ENCODE results near the gene GCDH. TPM values are rescaled to one million over a fixed set of nuclear protein-coding genes. Genes with fewer than 3 reads are reported as not detected.
A peak's percentile ranks its signal among the peaks of the same experiment; 100 is the strongest.
"Not testable (repeated sequence)": the region's sequence is repeated elsewhere in the genome, so short reads cannot be mapped to it uniquely, and the experiment has no call there.

The GCDH gene
- total RNA-seq, 2 experiments from 2014 or later, result 35.4 to 41.7 TPM

DNA sequence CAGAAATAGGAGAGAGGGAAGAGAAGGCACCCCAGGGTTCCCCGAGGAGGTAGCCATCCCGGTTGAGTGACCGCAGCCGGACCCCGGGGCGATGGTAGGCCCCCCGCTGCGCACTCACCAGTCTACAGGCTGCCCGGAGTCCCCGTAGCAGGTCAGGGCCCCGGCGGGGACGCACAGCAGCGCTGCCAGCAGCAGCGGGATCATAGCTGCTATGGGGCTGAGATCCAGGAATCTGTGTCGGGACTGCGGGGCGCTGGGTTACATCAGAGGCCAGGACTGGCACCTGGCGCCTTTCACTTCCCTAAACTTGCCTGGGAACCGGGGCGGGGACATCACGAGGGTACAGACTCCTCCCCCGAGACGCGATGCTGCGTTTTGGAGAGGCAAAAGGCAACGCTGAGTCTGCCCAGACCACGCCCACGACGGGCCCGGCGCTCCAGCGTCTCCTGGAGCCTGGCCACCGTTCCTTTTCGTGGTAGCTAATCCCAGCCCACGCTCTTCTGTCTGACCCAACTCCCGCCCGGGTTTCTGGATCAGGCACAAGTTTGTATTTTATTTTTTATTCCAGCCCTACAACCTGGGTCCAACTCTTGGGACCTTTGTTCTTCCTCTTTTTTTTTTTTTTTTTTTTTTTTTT lies 9.7 kb upstream of the GCDH start, which contains the start of gene DNASE2:
DNASE2 (minus strand) TSS at position 278 of the 637 bp plus-strand sequence; CDS start at position 204, 74 bp downstream.
- H3K36me3 Mint-ChIP-seq (ENCODE audit: low read depth), result peaks cover 22% of the 10 kb centered on the region
- peaks cover 9% of the 10 kb centered on the region for H3K9me3 Mint-ChIP-seq
- CTCF ChIA-PET, result interaction anchor here (0.6 to 1.9 kb wide), 12 partner anchors 9 to 392 kb away, joined by 3 to 8 read pairs (median 4); partner anchors contain the start of gene GCDH
- peak within 1 kb of the TSS; percentile 90 for H3K27ac Mint-ChIP-seq
- peaks cover 1% of the 10 kb centered on the region for H3K27me3 Mint-ChIP-seq
- peak; percentile 95 for DNase-seq
- POLR2A ChIA-PET, result interaction anchor here (0.5 kb wide), 1 partner anchor 9 kb away, joined by 3 read pairs; no protein-coding TSS in a partner anchor
- peaks cover 33% of the 10 kb centered on the region for H3K4me1 Mint-ChIP-seq
- H3K4me3 Mint-ChIP-seq, result peak within 1 kb of the TSS; percentile 79

GRCh38 chr19:12882589-12882988 lies 8.4 kb upstream of the GCDH start:
- POLR2A ChIA-PET, result interaction anchor here (0.6 kb wide), 1 partner anchor 91 kb away, joined by 3 read pairs; the partner anchor contains the start of gene JUNB
- CTCF ChIA-PET, result interaction anchor here (0.7 to 2.5 kb wide), 9 partner anchors 10 to 228 kb away, joined by 3 to 14 read pairs (median 4); no protein-coding TSS in a partner anchor
- no peak for DNase-seq
- peak overlapping the region; percentile 90 for H3K27ac Mint-ChIP-seq
- peaks cover 6% of the 10 kb centered on the region for H3K27me3 Mint-ChIP-seq
- H3K4me1 Mint-ChIP-seq, result peaks cover 37% of the 10 kb centered on the region
- H3K36me3 Mint-ChIP-seq (ENCODE audit: low read depth), result peaks cover 20% of the 10 kb centered on the region
- H3K4me3 Mint-ChIP-seq, result peak overlapping the region; percentile 79
- H3K9me3 Mint-ChIP-seq, result peaks cover 9% of the 10 kb centered on the region

DNA sequence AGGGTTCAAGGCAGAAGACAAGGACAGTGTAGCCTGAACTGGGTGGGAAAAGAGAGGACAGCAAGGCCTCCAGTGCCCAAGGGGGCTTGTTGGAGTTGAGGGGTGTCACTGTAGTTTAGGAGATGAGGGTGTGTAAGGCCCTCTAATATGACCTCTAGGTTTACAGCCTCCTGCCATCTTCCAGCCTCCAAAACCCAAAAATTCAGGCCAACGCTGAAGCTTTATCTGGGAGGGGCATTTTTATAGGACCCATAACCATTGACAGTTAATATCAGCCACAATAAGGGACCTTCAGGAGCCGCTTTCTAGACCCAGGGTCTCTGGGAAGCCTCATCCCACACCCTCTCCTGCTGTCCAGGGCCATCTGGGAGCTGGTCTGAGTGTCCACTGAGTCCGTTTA lies 6.8 kb upstream of the GCDH start:
- DNase-seq, result no peak
- POLR2A ChIA-PET, result no interaction called here
- H3K4me1 Mint-ChIP-seq, result peaks cover 39% of the 10 kb centered on the region
- no peak overlapping the region for H3K27ac Mint-ChIP-seq
- H3K27me3 Mint-ChIP-seq, result peaks cover 6% of the 10 kb centered on the region
- CTCF ChIA-PET, result interaction anchor here (1.2 to 2.5 kb wide), 11 partner anchors 8 to 166 kb away, joined by 3 to 16 read pairs (median 6); partner anchors contain the start of gene FARSA
- H3K36me3 Mint-ChIP-seq (ENCODE audit: low read depth), result peaks cover 10% of the 10 kb centered on the region
- H3K4me3 Mint-ChIP-seq, result no peak overlapping the region
- peaks cover 9% of the 10 kb centered on the region for H3K9me3 Mint-ChIP-seq

- H3K9me3 Mint-ChIP-seq, result peaks cover 9% of the 10 kb centered on the region
- H3K36me3 Mint-ChIP-seq (ENCODE audit: low read depth), result peaks cover 10% of the 10 kb centered on the region
- peak overlapping the region; percentile 84 for H3K4me3 Mint-ChIP-seq
- H3K4me1 Mint-ChIP-seq, result peaks cover 38% of the 10 kb centered on the region
- H3K27ac Mint-ChIP-seq, result peak overlapping the region; percentile 87
- peaks cover 6% of the 10 kb centered on the region for H3K27me3 Mint-ChIP-seq
- DNase-seq, result no peak
- ChIA-PET CTCF (interaction anchor here (1.0 to 2.4 kb wide), 15 partner anchors 8 to 167 kb away, joined by 3 to 18 read pairs (median 5); partner anchors contain the start of gene FARSA), POLR2A (interaction anchor here (0.9 to 1.2 kb wide), 3 partner anchors 30 to 81 kb away, joined by 3 to 6 read pairs (median 5); partner anchors contain the start of gene CALR)
These were observed 6.4 kb upstream of the GCDH start for GRCh38 chr19:12884627-12884925.

- CTCF ChIA-PET, result interaction anchor here (0.5 to 2.4 kb wide), 20 partner anchors 8 to 215 kb away, joined by 3 to 18 read pairs (median 4); partner anchors contain the start of genes FARSA and SYCE2
- peaks cover 6% of the 10 kb centered on the region for H3K27me3 Mint-ChIP-seq
- POLR2A ChIA-PET, result interaction anchor here (0.9 to 1.2 kb wide), 3 partner anchors 29 to 80 kb away, joined by 3 to 6 read pairs (median 5); partner anchors contain the start of gene CALR
These were observed 5.8 kb upstream of the GCDH start for GRCh38 chr19:12884926-12885748.

GRCh38 chr19:12885749-12886650 lies 5.0 kb upstream of the GCDH start:
- ChIA-PET POLR2A (interaction anchor here (0.9 to 1.2 kb wide), 3 partner anchors 28 to 79 kb away, joined by 3 to 6 read pairs (median 5); partner anchors contain the start of gene CALR), CTCF (interaction anchor here (0.6 to 2.4 kb wide), 18 partner anchors 8 to 1434 kb away, joined by 3 to 18 read pairs (median 4); partner anchors contain the start of genes FARSA and SYCE2)
- H3K27ac Mint-ChIP-seq, result no peak overlapping the region
- H3K9me3 Mint-ChIP-seq, result peaks cover 9% of the 10 kb centered on the region
- DNase-seq, result no peak
- peaks cover 11% of the 10 kb centered on the region for H3K36me3 Mint-ChIP-seq (ENCODE audit: low read depth)
- peaks cover 6% of the 10 kb centered on the region for H3K27me3 Mint-ChIP-seq
- peak overlapping the region; percentile 49 for H3K4me3 Mint-ChIP-seq
- peaks cover 39% of the 10 kb centered on the region for H3K4me1 Mint-ChIP-seq

More at GRCh38 chr19:12884926-12885748, 5.8 kb upstream of the GCDH start:
- Mint-ChIP-seq H3K4me1 (peaks cover 37% of the 10 kb centered on the region), H3K36me3 (ENCODE audit: low read depth) (peaks cover 10% of the 10 kb centered on the region), H3K27ac (peak overlapping the region; percentile 87), H3K4me3 (peak overlapping the region; percentile 84), H3K9me3 (peaks cover 9% of the 10 kb centered on the region)
- peak; percentile 92 for DNase-seq

- POLR2A ChIA-PET, result no interaction called here
- CTCF ChIA-PET, result interaction anchor here (0.6 to 2.4 kb wide), 5 partner anchors 12 to 1435 kb away, joined by 3 to 18 read pairs (median 10); no protein-coding TSS in a partner anchor
- no peak for DNase-seq
- peaks cover 12% of the 10 kb centered on the region for H3K36me3 Mint-ChIP-seq (ENCODE audit: low read depth)
- H3K27ac Mint-ChIP-seq, result no peak overlapping the region
- peak overlapping the region; percentile 49 for H3K4me3 Mint-ChIP-seq
- peaks cover 6% of the 10 kb centered on the region for H3K27me3 Mint-ChIP-seq
- peaks cover 9% of the 10 kb centered on the region for H3K9me3 Mint-ChIP-seq
- peaks cover 39% of the 10 kb centered on the region for H3K4me1 Mint-ChIP-seq
These were observed 4.3 kb upstream of the GCDH start for GRCh38 chr19:12886651-12886968.

DNA sequence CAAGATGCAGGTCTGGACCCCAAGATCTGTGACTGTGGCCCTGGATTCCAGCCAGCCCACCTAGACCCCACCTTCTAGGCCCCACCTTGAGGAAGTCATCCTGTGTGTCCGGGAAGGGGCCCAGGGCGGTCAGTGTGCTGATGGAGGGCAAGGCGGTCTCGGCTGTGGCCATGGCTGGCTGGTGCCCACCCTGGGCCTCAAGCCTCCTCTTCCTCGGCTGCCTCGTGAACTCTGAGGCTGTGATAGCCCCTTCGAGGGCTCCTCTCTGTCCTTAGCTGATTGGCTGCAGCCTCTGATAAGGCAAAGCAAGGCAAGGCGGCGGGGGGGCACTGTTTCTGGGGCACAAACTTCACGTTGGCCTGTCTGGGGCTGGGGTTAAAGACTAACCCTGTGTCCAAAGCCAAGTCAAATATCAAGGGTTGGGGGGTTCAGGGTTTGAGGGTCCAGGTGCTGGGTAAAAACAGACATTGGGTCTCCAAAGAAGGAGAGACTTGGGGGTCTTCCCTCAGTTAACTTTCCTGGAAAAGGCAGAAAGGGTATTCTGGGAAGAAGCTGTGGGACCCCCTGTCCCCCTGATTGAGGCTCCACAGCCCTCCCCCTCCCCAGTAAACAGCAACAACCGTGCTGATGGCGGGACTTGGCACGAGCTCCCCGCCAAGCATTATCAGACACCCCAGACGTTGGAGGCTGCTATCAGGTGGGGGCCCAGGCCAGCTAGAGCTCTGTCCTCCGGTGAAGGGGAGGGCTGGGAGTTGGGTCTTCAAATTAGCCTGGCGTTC lies 3.8 kb upstream of the GCDH start, which contains the start of gene KLF1:
KLF1 (minus strand) TSS at position 233 of the 779 bp plus-strand sequence; CDS start at position 172, 61 bp downstream.
- H3K4me3 Mint-ChIP-seq, result peak within 1 kb of the TSS; percentile 49
- H3K27me3 Mint-ChIP-seq, result peaks cover 6% of the 10 kb centered on the region
- H3K9me3 Mint-ChIP-seq, result peaks cover 9% of the 10 kb centered on the region
- H3K27ac Mint-ChIP-seq, result no peak within 1 kb of the TSS
- POLR2A ChIA-PET, result no interaction called here
- no peak for DNase-seq
- peaks cover 12% of the 10 kb centered on the region for H3K36me3 Mint-ChIP-seq (ENCODE audit: low read depth)
- CTCF ChIA-PET, result interaction anchor here (0.5 to 2.2 kb wide), 5 partner anchors 12 to 1435 kb away, joined by 3 to 10 read pairs (median 3); no protein-coding TSS in a partner anchor
- peaks cover 43% of the 10 kb centered on the region for H3K4me1 Mint-ChIP-seq

GRCh38 chr19:12888006-12888603 lies 2.9 kb upstream of the GCDH start:
- Mint-ChIP-seq H3K27ac (no peak overlapping the region), H3K27me3 (peaks cover 6% of the 10 kb centered on the region), H3K4me3 (no peak overlapping the region), H3K4me1 (peaks cover 40% of the 10 kb centered on the region), H3K9me3 (peaks cover 7% of the 10 kb centered on the region), H3K36me3 (ENCODE audit: low read depth) (peaks cover 9% of the 10 kb centered on the region)
- CTCF ChIA-PET, result interaction anchor here (2.2 kb wide), 1 partner anchor 77 kb away, joined by 10 read pairs; no protein-coding TSS in a partner anchor
- POLR2A ChIA-PET, result no interaction called here
- DNase-seq, result no peak

DNA sequence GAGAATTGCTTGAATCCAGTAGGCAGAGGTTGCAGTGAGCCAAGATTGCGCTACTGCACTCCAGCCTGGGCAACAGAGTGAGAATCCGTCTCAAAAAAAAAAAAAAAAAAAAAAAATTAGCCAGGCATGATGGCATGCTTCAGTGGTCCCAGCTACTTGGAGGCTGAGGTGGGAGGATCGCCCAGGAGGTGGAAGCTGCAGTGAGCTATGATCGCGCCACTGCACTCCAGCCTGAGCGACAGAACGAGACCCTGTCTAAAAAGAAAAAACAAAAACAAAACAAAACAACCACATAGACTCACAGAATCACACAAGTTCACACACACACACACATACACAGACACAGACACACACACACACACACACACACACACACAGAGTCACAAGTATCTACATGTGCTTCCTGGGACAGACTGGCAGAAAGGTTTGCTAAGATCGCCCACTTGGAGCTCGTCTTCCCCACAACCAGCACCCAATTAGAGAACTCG lies 617 bp upstream of the GCDH start:
- H3K4me1 Mint-ChIP-seq, result peaks cover 32% of the 10 kb centered on the region
- POLR2A ChIA-PET, result interaction anchor here (0.6 kb wide), 2 partner anchors 99 to 689 kb away, joined by 3 read pairs; partner anchors contain the start of gene JUNB
- peak overlapping the region; percentile 91 for H3K27ac Mint-ChIP-seq
- H3K9me3 Mint-ChIP-seq, H3K27me3 Mint-ChIP-seq, DNase-seq: not testable (repeated sequence)
- H3K4me3 Mint-ChIP-seq, result peak overlapping the region; percentile 93
- CTCF ChIA-PET, result interaction anchor here (0.7 to 2.4 kb wide), 9 partner anchors 9 to 169 kb away, joined by 3 to 14 read pairs (median 4); partner anchors contain the start of gene DNASE2
- H3K36me3 Mint-ChIP-seq (ENCODE audit: low read depth), result peaks cover 10% of the 10 kb centered on the region

Data from activated CD4-positive, alpha-beta T cell treated with anti-CD3 and anti-CD28 coated beads, Interleukin-2, amount 10 ng/mL, durations not matched to agents 7 days and 5 days (primary cell).